NOMO-1 treated with DMSO at 0.1 percent for 48 hours (cell line): ENCODE results near the gene CD99.
"Not testable (repeated sequence)": the region's sequence is repeated elsewhere in the genome, so short reads cannot be mapped to it uniquely, and the experiment has no call there.

Experiments used
- DNase-seq: peaks from one replicate; lab custom pipeline; 2025; ENCODE audit not compliant: unreplicated experiment; lab: John Stamatoyannopoulos, UW

CD99 gene

DNA sequence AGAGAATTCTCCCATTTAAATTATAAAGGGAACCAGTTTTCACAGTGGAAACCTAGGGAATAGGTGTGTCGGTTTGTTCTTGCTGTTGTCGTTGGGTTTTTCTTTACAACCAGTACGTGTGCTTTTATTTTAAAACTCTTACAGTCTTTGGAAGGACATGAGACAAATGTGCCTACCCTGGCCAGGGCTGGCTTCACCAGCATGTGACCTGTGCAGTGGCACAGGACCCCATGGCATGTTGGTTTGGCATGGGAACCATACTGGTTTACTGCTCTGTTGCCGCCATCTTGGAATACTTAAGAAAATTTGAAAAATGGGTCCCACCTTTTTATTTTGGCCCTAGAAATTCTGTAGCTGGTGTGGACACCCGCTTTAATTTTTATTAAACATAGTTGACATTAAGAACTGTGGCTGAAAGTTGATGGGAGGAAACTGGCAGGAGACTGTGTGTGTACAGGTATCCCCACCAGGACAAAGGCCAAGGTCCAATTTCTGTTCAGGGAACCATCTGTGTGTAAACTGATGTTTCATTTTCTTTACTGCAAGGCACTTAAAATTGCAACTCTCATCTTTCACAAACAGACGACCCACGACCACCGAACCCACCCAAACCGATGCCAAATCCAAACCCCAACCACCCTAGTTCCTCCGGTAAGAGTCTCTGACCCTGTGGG, 28.8 kb downstream of the CD99 start:
- no peak for DNase-seq

- no peak for DNase-seq
Measured at GRCh38 chrX:2723286-2723879, 32.3 kb downstream of the CD99 start.

GRCh38 chrX:2727264-2727663, 36.2 kb downstream of the CD99 start:
- not testable (repeated sequence) for DNase-seq

- DNase-seq, result no peak
Measured at GRCh38 chrX:2732076-2732475, 41.0 kb downstream of the CD99 start.

DNA sequence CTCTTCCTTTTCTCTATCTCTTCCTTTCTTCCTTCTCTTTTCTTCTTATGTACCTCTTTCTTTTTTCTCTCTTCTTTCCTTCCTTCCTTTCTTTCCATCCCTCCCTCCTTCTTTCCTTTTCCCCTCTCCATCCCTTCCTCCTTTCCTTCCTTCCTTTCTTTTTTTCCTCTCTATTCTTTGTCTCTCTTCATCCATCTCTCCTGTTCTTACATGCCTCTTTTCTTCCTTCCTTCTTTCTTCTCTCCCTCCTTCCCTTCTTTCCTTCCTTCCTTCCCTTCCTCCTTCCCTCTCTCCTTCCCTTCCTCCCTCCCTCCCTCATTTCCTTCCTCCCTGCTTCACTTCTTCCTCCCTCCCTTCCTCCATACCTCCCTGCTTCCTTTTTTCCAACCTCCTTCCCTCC, 41.6 kb downstream of the CD99 start:
- no peak for DNase-seq

GRCh38 chrX:2733286-2733685, 42.2 kb downstream of the CD99 start:
- DNase-seq, result no peak

- no peak for DNase-seq
Measured at GRCh38 chrX:2735270-2735669, 44.2 kb downstream of the CD99 start.

DNA sequence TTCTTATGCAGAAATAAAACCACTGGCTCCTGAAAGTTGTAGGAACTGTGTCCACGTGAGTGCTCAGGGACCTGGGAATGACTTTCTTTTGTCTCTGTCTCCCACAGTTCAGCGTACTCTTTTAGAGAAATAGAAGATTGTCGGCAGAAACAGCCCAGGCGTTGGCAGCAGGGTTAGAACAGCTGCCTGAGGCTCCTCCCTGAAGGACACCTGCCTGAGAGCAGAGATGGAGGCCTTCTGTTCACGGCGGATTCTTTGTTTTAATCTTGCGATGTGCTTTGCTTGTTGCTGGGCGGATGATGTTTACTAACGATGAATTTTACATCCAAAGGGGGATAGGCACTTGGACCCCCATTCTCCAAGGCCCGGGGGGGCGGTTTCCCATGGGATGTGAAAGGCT, 49.6 kb downstream of the CD99 start:
- no peak for DNase-seq

- no peak for DNase-seq
Measured at GRCh38 chrX:2741386-2741785, 50.3 kb downstream of the CD99 start.

- DNase-seq, result not testable (repeated sequence)
Measured at GRCh38 chrX:2746250-2746649, 55.2 kb downstream of the CD99 start.

DNA sequence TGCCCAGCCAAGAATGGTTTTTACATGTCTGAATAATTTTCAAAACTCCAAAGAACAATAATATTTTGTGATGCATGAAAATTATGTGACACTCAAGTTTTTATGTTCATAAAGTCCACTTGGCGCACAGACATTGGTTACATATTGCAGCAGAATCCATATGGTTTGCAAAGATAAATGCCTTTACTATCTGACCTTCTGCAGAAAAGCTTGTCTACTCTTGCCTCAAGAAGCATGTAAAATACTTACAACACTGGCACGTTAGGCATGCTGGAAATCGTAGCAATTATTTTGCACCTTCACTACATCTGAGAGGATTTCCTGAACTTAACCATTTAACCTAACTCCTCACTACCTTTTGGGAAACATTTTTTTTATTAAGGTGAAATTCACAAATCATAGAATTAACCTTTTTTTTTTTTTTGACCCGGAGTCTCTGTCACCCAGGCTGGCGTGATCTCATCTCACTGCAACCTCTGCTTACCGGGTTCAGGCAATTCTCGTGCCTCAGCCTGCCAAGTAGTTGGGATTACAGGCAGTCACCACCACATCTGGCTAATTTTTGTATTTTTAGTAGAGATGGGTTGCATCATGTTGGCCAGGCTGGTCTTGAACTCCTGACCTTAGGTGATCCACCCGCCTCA, 57.2 kb downstream of the CD99 start:
- no peak for DNase-seq

- DNase-seq, result no peak
Measured at GRCh38 chrX:2748815-2749188, 57.7 kb downstream of the CD99 start.

GRCh38 chrX:2751291-2751690, 60.2 kb downstream of the CD99 start:
- no peak for DNase-seq

- not testable (repeated sequence) for DNase-seq
Measured at GRCh38 chrX:2751874-2752300, 60.8 kb downstream of the CD99 start, which contains the start of gene XG. Gene XG, plus strand, starts transcription at chrX:2752040. Its CDS starts 235 bp downstream, at chrX:2752275.

- not testable (repeated sequence) for DNase-seq
Measured at GRCh38 chrX:2752441-2752840, 61.3 kb downstream of the CD99 start.

DNA sequence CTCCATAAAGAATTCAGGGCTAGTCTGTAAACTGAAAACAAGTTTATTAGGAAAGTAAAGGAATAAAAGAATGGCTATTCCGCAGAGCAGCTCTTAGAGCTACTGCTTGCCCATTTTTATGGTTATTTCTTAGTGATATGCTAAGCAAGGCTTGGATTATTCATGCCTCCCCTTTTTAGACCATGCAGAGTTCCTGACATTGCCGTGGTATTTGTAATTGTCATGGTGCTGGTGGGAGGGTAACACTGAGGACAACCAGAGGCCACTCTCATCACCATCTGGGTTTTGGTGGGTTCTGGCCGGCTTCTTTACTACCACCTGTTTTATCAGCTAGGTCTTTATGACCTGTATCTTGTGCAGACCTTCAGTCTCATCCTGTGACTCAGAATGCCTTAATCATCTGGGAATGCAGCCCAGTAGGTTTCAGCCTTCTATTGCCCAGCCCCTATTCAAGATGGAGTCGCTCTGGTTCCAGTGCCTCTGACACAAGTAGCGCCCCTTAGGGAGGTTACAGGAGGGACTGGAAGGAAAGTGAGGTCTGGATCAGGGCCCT, 64.1 kb downstream of the CD99 start:
- not testable (repeated sequence) for DNase-seq

DNA sequence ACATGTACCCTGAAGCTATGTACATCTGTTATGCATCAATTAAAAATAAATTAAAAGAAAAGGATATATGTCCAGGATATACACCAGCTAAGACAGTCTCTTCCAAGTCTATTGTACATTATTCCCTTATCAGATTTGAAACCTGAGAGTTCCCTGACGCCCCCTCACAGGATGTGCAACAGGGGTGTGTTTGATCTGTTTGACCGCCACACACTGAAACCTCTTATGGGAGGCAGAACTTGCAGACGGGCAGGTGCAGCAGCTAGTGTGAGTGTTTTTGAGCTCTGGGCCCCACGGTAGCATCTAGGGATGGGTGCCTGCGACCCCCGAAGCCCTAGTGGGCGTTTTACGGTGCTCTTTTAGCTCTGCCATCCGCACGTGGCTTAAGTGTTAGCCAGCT, 65.5 kb downstream of the CD99 start:
- DNase-seq, result no peak

- DNase-seq, result no peak
Measured at GRCh38 chrX:2761246-2761645, 70.2 kb downstream of the CD99 start.

GRCh38 chrX:2762671-2763070, 71.6 kb downstream of the CD99 start:
- not testable (repeated sequence) for DNase-seq

DNA sequence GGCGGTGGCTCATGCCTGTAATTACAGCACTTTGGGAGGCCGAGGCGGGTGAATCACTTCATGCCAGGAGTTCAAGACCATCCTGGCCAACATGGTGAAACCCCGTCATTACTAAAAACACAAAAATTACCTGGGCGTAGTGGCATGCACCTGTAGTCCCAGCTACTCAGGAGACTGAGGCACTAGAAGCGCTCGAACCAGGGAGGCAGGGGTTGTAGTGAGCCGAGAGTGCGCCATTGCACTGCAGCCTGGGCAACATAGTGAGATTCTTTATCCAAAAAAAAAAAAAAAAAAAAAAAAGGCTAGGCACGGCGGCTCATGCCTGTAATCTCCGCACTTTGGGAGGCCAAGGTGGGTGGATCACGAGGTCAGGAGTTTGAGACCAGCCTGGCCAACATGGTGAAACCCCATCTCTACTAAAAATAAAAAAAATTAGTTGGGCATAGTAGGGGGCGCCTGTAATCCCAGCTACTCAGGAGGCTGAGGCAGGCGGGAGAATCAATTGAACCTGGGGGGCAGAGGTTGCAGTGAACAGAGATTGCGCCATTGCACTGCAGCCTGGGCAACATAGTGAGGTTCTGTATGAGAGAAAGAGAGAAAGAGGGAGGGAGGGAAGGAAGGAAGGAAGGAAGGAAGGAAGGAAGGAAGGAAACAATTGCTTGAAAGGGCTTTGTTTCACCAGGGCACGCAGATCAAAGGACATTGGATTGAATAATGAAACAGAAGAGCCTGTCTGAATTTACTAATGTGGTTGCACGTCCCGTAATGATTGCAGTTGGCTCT, 73.9 kb downstream of the CD99 start:
- not testable (repeated sequence) for DNase-seq

DNA sequence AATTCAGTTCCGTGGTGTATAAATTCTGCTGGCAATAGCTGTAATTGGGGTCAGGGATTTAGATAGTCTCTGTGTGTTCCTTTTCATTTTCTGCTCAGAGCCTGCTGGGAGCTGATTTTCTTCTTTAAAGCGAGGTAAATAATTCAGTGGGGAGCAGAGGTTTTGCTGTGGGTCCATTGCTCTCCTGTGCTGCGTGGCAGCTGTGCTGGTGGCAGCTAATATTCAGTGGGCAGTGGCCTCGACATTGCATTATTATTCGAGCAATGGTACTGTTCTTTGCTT, 74.4 kb downstream of the CD99 start:
- DNase-seq, result no peak

GRCh38 chrX:2766906-2767305, 75.8 kb downstream of the CD99 start:
- DNase-seq, result peak; percentile 42
